ENCODE measurements around the gene ESCO1. TPM values are rescaled to one million over a fixed set of nuclear protein-coding genes. Genes with fewer than 3 reads are reported as not detected.
"Not testable (repeated sequence)": the region's sequence is repeated elsewhere in the genome, so short reads cannot be mapped to it uniquely, and the experiment has no call there.

The ESCO1 gene
- total RNA-seq, 2 experiments from 2014 or later = 25.3 to 37.7 TPM

DNA sequence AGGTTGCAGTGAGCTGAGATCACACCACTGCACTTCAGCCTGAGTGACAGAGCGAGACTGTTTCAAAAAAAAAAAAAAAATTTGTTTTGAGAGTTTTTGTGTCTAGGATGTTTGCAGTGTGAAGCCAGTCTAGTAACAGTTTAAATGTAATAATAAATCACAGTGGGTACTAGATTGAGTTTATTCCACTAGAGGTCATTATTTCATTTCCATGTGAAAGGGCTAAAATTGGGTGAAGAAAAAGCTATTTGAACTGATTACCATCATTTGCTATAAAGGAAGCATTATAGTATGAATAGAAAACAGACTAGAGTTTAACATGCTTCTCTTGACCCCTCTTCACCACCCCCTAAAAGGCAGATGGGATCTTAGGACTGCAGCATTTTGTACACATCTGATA, 31.9 kb upstream of the ESCO1 start:
- Histone ChIP-seq H3K9me3 (ENCODE audit: low read length) (no peaks in the 10 kb centered on the region), H4K20me1 (ENCODE audit: insufficient read depth, low read length) (peaks cover 9% of the 10 kb centered on the region; the same call in 1 of the 2 replicates), H3K4me1 (ENCODE audit: insufficient read depth, low read length, poor library complexity, severe bottlenecking) (peaks cover 17% of the 10 kb centered on the region), H2AFZ (ENCODE audit: low read length) (no peak overlapping the region), H3K9me2 (ENCODE audit: insufficient read depth, low read length) (no peaks in the 10 kb centered on the region), H3K79me2 (ENCODE audit: insufficient read depth, low read depth, low read length) (peaks cover 26% of the 10 kb centered on the region), H3K4me3 (ENCODE audit: low read depth, low read length, poor library complexity, severe bottlenecking) (no peak overlapping the region), H3K27ac (ENCODE audit: low read depth, low read length, poor library complexity, severe bottlenecking) (no peak overlapping the region), H3K4me2 (ENCODE audit: low read length) (no peak overlapping the region), H3K36me3 (ENCODE audit: insufficient read depth, low read length) (peaks cover 84% of the 10 kb centered on the region)
- CTCF ChIA-PET (ENCODE audit: unreplicated experiment) = no interaction called here
- no peak for DNase-seq (ENCODE audit: low spot score)
- POLR2A ChIA-PET = interaction anchor here (0.6 to 1.2 kb wide), 4 partner anchors 14 to 202 kb away, joined by 3 to 6 read pairs (median 3); no protein-coding TSS in a partner anchor
- intact Hi-C loops (cut with micrococcal nuclease; ENCODE audit: unreplicated experiment) = no loop called here
- no TSS peak for BruUV-seq (replicated peaks)
- no peak for TF ChIP-seq EZH2phosphoT487 (IDR thresholded peaks at IDR 0.05; ENCODE audit: borderline replicate concordance, low read depth, low read length)
- TF ChIP-seq, protein P1, sequence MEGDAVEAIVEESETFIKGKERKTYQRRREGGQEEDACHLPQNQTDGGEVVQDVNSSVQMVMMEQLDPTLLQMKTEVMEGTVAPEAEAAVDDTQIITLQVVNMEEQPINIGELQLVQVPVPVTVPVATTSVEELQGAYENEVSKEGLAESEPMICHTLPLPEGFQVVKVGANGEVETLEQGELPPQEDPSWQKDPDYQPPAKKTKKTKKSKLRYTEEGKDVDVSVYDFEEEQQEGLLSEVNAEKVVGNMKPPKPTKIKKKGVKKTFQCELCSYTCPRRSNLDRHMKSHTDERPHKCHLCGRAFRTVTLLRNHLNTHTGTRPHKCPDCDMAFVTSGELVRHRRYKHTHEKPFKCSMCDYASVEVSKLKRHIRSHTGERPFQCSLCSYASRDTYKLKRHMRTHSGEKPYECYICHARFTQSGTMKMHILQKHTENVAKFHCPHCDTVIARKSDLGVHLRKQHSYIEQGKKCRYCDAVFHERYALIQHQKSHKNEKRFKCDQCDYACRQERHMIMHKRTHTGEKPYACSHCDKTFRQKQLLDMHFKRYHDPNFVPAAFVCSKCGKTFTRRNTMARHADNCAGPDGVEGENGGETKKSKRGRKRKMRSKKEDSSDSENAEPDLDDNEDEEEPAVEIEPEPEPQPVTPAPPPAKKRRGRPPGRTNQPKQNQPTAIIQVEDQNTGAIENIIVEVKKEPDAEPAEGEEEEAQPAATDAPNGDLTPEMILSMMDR (conservative IDR thresholded peaks at IDR 0.05; ENCODE audit: low read length) = peak; percentile 27; the same call in 1 of the 2 replicates

DNA sequence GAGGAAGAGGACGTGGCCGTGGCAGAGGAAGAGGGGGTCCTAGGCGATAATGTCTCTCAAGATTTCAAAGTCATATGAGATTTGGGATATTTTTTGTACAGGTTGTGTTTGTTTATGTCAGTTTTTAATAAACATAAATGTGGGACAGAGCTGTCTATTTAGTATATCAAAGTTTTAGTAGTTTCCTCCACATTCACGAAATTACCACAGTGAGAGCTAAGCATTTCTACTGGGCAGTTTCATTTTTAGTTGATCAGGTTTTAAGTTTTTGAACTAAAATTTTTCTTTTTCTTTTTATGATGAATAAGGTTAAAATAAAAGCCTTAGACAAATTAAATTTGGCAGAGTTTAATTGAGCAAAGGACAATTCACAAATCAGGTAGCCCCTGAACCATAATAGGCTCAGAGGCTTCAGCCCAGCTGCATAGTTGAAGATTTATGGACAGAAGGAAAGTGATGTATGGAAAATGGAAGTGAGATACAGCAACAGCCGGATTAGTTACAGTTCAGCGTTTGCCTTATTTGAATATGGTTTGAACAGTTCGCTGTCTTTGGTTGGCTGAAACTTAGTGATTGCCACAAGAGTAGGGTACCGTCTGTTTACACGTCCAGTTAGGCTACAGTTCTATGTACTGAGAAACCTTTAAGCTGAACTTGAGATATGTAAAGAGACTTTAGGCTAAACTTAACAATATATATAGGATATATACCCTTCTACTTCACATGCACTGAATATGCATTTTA, 28.8 kb upstream of the ESCO1 start:
- POLR2A ChIA-PET = interaction anchor here (0.6 to 1.5 kb wide), 4 partner anchors 16 to 120 kb away, joined by 3 to 6 read pairs (median 3); partner anchors contain the start of gene SNRPD1
- Histone ChIP-seq H3K9me2 (ENCODE audit: insufficient read depth, low read length) (no peaks in the 10 kb centered on the region), H3K9me3 (ENCODE audit: low read length) (no peaks in the 10 kb centered on the region), H3K27ac (ENCODE audit: low read depth, low read length, poor library complexity, severe bottlenecking) (peak overlapping the region; percentile 34), H3K4me3 (ENCODE audit: low read depth, low read length, poor library complexity, severe bottlenecking) (no peak overlapping the region), H3K4me1 (ENCODE audit: insufficient read depth, low read length, poor library complexity, severe bottlenecking) (peaks cover 17% of the 10 kb centered on the region), H4K20me1 (ENCODE audit: insufficient read depth, low read length) (peaks cover 9% of the 10 kb centered on the region; the same call in 1 of the 2 replicates), H3K4me2 (ENCODE audit: low read length) (no peak overlapping the region), H2AFZ (ENCODE audit: low read length) (no peak overlapping the region), H3K36me3 (ENCODE audit: insufficient read depth, low read length) (peaks cover 96% of the 10 kb centered on the region), H3K79me2 (ENCODE audit: insufficient read depth, low read depth, low read length) (peaks cover 54% of the 10 kb centered on the region)
- CTCF ChIA-PET (ENCODE audit: unreplicated experiment) = no interaction called here
- intact Hi-C loops (cut with micrococcal nuclease; ENCODE audit: unreplicated experiment) = no loop called here
- no peak for TF ChIP-seq EZH2phosphoT487 (IDR thresholded peaks at IDR 0.05; ENCODE audit: borderline replicate concordance, low read depth, low read length)
- TF ChIP-seq, protein P1 (conservative IDR thresholded peaks at IDR 0.05; ENCODE audit: low read length) = no peak
- peak; percentile 31 for DNase-seq (ENCODE audit: low spot score)
- BruUV-seq (replicated peaks) = TSS peak; percentile 42

DNA sequence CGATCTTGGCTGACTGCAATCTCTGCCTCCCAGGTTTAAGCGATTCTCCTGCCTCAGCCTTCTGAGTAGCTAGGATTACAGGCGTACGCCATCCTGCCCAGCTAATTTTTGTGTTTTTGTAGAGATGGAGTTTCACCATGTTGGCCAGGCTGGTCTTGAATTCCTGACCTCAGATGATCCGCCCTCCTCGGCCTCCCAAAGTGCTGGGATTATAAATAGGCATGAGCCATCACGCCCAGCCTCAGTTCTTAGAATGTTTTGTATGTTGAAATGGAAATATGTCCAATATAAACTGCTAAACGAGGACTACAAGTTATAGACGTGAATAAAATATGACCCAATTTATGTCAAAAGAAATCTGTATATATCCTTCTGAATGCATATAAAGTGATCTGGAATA, 21.1 kb upstream of the ESCO1 start:
- Histone ChIP-seq H4K20me1 (ENCODE audit: insufficient read depth, low read length) (peaks cover 29% of the 10 kb centered on the region), H3K79me2 (ENCODE audit: insufficient read depth, low read depth, low read length) (peaks cover 95% of the 10 kb centered on the region), H3K36me3 (ENCODE audit: insufficient read depth, low read length) (peaks cover 97% of the 10 kb centered on the region)
- intact Hi-C loops (cut with micrococcal nuclease; ENCODE audit: unreplicated experiment); CTCF ChIA-PET (ENCODE audit: unreplicated experiment); BruUV-seq (replicated peaks); H3K9me3 ChIP-seq (ENCODE audit: low read length); H3K4me1 ChIP-seq (ENCODE audit: insufficient read depth, low read length, poor library complexity, severe bottlenecking); H3K9me2 ChIP-seq (ENCODE audit: insufficient read depth, low read length); H3K4me2 ChIP-seq (ENCODE audit: low read length); H3K27ac ChIP-seq (ENCODE audit: low read depth, low read length, poor library complexity, severe bottlenecking); H3K4me3 ChIP-seq (ENCODE audit: low read depth, low read length, poor library complexity, severe bottlenecking); DNase-seq (ENCODE audit: low spot score); H2AFZ ChIP-seq (ENCODE audit: low read length): not testable (repeated sequence)
- POLR2A ChIA-PET = interaction anchor here (1.0 kb wide), 1 partner anchor 21 kb away, joined by 3 read pairs; the partner anchor contains the start of gene ESCO1
